KBM-7 (cell line): ENCODE results near the gene CHRM4.

ENCODE experiments used
- DNase-seq: peaks from one replicate; pipeline ENCODE4 v3.0.0-alpha.2; 2015
- in situ Hi-C: fragments of 300-500 bp; cut with MboI; formaldehyde crosslinking; loops from 2 replicates; pipeline ENCODE4 v1.14.3; 2020; ENCODE audit warnings: low sequenced_read_pairs, low pct_unique_long_range_greater_than_20kb, mixed read lengths

Gene CHRM4

DNA sequence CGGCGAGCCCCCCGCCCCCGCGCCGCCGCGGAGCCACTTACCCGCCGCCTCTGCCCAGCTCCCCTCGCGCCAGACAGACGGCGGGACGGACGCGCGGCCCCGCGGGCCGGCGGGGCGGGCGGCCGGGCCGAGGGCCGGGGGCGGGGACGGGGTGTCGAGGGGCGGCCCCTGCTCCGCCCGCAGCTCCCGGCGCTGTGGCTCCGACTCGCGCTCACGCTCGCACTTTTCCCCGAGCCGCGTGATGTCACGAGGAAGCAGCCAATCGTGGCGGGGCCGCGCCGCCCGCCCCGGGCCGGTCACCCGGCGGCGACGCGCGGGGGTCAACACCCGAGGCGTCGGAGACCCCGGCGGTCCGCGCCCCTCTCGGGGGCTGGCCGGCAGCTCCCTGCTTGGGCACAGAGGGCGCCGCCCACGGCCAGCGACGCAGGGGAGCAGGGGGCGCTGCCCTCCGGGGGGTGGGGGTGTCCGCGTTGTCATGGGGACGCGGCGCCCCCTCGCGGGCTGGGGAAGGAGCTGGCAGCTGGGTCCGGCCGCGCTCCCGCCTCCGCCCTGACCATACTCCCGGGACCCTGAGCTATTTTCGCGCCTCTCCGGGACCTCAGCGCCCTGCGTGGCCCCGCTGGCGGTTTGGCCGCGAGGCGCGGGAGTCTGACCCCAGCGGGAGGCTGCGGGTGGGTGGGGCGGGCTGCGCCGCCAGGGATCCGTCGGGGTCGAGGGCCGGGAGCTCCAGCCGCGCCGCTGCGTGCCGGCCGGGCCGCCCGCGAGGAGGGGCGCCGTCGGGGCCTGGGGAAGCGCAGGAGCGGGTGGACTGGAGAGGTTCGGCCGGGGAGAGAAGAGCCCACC is at the start of gene CHRM4:
TSS of gene CHRM4 (minus strand) at position 199 of the 843 bp plus-strand sequence. CDS start 5,219 bp downstream, outside the sequence.
- in situ Hi-C loops, result no loop called here
- DNase-seq, result peak; percentile 61

DNA sequence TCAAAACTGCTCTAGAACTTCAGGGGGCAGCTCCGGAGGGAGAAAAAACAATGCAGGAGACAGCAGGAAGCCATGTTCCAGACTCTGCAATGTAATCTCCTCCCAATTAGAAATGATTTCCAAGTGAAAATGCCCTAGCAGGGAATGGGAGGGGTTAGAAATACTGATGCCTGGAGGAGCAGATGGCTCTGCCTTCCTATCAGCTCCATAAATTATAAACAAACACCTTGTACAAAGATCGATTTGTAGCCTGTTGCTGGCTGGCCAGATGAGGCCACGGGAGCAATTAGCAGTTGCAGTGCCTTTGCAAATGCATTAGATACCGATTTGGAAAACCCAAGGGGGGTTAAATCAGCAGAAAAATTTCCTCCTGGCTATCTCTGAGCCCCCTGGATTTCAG is 46.6 kb upstream of the CHRM4 start:
- DNase-seq, result no peak

DNA sequence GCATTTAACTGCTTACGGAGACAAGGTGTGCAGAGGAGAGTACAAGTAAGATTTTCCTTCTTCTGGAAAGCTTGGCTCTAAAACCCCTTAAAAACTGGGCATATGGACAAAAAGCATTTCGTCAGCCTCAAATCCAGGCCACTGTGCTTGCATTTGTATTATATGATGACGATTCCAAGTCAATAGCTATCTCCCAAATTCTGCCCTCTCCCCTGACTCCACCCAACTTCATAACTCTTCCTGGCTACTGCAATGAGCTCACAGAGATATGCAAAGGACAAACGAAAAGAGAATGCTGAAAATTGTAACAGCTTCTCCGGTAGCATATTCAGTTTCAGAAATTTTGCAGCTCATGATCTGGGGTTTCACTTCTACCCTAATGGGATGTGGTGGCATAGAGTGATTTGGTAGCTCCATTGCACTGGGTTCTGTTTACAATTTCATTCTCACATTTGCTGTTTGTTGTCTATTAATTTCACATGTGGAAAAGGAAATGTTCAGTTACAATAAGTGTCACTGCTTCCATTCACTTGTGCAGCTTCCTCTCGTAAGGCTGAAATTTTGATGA is 45.6 kb upstream of the CHRM4 start:
- no peak for DNase-seq
- in situ Hi-C loops, result no loop called here

More for the DNA sequence above, 46.6 kb upstream of the CHRM4 start:
- in situ Hi-C loops, result no loop called here

DNA sequence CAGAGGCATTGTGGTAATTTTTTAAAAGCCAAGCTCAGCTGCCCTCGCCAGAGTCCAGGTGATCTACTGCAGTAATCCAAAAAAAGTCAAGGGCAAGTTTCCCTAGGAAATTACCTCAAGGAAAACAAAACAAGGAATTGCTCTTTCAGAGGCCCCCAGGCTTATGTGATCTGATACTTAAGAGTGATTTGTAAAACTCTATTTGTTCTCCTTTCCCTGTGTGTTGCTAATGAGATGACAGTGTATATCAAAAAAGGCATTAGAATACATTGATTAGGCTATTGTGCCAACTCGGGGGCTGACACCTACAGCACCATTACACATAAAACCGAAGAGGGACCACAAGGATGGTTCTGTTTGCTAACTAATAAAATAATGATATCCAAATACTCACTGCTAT is 44.5 kb upstream of the CHRM4 start:
- in situ Hi-C loops, result no loop called here

DNA sequence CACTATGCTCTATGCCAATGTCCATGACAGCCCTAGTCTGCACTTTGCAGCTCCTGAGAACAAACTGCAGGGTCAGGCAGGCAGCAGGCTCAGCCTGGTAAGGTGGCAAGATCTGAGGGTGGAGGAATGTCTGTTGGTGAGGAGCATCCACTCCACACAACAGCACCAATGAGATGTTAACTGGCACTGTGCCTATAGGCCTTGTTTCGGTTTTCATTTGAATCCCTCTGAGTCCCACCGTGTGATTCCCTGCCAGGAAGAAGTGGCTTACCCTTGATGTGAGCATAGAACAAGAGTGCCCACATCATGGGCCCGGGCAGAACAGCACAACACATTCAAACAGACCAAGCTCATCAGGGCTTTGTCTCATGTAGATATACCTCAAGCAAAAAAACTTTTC is 44.1 kb upstream of the CHRM4 start:
- in situ Hi-C loops, result no loop called here
- no peak for DNase-seq

More for the DNA sequence above, 44.5 kb upstream of the CHRM4 start:
- DNase-seq, result no peak

DNA sequence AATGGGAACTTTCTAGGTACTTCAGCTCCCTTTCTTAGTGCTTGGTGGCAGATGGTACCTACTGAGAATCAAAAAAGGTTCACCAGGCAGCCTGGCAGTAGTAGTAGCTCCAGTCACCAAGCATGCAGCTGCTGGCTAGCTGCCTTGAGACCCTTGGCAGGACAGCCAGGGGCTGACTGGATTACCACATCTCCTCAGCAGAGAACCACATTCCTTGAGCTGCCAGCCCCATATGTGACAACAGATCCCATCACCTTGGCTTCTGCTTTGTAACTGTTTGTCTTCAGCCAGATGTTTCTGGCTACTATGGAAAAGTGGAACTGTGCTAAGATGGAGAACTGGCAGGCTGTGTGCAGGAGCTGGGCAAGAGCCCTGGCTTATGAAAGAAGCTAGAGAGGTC is 39.6 kb upstream of the CHRM4 start:
- in situ Hi-C loops, result no loop called here
- no peak for DNase-seq

DNA sequence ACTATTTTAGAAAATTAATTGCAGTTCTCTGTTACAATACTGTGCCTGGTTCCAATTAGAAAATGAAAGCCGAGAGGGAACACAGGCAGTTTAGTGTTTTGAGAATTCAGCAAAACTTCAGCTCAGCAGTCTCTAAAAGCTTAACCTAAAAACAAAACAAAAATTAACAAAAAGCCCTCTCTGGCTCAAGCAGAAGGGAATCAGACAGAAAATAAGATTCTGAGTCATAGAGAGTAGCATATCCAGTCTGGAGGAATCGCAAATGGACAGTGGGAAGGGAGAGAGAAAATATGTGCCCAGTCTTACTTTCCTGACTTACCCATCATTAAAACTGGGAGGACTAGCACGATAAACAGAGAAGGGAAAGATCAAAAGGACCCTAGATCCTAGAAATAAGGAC is 38.1 kb upstream of the CHRM4 start:
- DNase-seq, result no peak
- in situ Hi-C loops, result no loop called here

DNA sequence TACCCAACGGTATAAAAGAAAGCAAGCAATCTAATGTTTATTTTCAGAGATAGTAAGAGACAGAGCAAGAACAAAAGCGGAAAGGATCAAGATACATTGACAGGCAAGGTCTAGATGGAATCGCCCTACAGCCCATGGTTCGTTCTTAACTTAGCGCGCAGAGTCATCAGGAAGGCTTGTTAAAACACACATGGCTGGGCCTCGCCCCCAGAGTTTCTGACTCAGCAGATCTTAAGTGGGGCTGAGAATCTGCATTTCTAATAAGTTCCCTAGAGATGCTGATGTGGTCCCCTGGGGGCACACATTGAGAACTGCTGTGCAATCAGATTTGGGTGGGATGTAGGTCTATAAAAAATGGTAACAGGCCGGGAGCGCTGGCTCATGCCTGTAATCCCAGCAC is 35.8 kb upstream of the CHRM4 start:
- DNase-seq, result no peak
- in situ Hi-C loops, result no loop called here

DNA sequence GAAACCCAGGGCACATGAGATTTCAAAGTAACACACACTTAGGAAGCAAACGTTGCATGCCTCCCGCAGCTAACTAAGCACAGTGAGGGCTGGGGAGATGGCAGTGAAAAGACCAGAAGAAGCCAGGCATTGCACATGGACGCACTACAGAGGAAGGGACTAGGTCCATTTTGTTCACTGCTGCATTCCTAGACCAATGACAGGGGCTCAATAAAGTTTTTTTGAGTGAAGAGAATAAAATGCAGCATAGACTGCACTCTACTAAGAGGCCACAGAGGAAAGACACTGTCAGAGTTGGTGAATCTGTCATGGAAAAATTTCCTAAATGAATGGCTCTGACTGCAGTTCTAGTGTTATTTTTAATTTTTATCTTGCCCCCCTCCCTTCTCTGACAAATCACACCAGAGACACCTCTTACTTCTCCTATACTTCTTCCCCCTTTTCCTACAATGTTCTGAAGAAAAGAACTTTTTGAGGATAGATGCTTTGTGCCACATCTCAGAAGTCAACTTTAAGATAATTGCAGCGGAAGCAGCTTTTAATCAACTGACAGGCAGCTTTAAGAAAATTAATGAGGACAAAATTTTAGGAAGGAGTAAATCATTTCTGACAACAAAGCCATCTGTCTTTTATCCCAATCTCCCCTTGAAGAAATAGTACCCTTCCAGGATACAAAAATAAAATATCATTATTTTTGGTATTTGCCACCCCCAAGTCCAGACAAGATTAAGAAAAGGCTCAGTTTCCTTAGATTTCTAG is 34.8 kb upstream of the CHRM4 start:
- in situ Hi-C loops, result no loop called here

DNA sequence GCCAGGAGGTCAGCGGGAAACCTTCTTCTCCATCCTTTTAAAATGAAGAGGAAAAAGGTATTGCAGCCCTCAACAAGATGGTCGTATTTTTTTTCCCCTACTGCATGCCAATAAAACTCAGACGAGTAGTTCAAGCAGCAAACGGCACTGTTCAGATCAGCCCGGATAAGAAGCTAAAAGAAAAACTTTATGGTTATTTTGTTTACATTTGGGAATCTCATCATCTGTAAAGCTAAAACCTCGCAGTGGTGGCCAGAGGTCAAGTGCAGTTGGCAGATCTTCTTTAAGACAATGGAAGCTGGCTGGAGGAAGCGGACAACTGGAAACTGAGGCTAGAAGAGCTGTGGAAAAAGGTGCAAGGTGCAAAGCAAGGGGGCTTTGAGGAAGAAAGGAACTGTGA is 31.0 kb upstream of the CHRM4 start:
- in situ Hi-C loops, result no loop called here
- DNase-seq, result no peak

More for the DNA sequence above, 34.8 kb upstream of the CHRM4 start:
- DNase-seq, result no peak

DNA sequence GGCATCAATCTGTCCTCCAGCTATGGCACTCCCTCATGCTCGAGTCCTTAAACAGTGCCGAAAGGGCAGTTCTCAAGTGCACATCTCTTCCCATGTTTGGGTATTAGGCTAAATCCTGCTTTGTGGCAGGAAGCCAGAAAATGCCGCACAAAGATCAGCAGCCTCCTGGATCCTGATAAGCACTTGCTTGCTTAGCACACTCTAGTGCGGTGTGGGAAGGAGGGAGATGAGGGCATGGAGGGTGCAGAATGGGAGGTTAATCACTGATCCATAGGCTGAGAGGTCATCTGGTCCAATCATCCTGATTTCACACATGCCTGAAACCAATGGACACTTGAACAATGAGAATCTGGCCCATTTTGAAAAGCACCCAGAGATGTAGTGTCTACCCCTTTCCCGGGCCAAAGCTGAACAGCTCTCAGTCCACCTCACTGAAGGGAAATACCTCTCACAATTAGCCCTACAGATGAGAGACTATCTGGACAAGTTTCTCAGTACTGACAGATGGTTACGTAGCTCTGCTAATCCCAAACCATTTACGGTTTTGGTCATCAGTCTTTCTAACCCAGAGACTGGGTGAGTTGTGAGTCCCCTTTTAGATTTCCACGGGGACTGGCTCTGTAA is 29.8 kb upstream of the CHRM4 start:
- in situ Hi-C loops, result no loop called here
- no peak for DNase-seq

DNA sequence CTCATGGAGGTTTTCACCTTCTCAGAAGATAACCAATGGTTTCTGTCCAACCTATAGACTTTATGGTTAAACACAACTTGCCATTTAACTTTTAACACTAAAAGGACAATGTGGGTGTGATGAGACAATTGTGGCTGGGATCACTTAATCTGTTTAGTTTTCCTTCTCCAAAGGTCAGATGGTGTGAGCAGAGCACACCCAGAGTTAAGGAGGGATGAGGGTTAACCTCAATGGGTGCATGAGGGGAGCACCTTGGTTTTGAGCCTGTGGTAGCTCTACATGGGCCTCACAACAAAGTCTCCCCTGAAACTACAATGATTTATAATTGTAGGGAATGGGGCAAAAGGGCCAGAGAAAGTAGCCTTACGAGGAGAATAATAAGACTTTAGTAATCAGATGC is 28.9 kb upstream of the CHRM4 start:
- in situ Hi-C loops, result no loop called here
- DNase-seq, result no peak

DNA sequence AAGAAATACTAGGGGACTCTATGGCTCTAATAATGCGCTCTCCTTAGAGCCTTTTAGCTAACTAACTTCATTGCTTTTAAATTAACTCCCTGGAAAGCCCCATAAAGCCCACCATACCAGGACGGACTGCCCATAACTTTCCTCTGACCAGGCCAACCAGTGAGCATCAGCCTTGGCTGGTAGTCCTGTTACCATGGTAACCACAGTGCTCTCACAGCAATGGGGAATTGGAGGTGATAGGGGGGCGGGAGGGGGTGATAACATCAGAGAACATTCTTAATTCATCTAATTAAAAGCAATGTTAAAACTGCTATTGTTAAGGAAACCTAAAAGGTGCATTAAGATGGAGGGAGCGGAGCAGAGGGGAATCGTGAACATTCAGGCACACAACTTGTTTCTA is 27.2 kb upstream of the CHRM4 start:
- in situ Hi-C loops, result no loop called here
- DNase-seq, result no peak

DNA sequence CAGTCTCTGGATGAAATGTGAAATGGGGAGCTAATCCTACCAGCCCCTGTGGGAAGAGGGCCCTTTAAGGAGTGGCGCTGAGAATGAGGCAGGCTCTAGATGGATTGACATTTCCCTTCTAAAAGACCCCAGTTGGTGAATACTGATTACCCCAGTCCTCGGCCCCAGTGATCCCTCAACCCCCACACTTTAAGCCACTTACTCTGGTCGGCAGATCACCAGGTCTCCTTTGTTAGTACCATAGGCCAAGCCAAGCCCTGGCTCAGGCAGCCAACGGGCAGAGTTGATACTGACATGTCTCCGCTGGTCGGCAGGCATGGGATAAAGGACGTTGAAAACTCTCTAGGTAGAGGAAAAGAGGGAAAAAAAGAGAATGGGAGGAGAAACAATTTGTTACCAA is 26.1 kb upstream of the CHRM4 start:
- DNase-seq, result no peak
- in situ Hi-C loops, result no loop called here

DNA sequence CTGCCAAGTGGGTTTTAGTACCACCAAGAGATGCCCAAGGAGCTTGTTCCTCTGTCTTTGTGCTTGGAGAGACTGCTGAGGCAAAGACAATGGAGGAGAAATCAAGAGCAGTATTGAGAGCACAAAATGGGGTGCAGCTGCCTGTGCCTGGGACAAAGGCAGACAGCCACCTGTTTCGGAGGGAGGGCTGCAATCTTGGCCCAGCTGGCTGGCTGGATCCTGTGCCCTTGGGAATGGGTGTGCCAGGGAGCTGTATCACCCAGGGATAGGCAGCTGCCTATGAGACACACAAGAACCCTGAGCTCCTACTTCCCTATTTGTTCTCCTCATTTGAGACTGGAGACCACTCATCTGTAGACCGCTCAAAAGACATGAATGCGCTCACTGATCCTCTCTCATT is 23.3 kb upstream of the CHRM4 start:
- in situ Hi-C loops, result no loop called here
- DNase-seq, result no peak

DNA sequence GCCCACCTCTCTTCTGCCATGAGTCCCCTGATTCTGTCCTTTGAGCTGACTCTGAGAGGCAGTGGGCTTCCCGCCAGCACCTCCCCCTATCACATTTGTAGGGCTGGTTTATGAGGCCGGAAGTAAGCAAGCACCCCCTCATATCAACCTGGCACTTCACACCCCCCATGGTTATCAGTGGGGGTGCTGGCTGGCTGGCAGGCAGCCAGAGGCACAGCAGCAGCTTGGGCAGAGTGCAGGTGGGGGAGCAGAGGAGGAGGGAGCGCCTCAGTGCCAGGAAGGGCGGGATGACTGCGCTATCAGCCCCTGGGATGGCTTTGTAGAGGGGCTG is 22.9 kb upstream of the CHRM4 start:
- DNase-seq, result no peak
- in situ Hi-C loops, result no loop called here

DNA sequence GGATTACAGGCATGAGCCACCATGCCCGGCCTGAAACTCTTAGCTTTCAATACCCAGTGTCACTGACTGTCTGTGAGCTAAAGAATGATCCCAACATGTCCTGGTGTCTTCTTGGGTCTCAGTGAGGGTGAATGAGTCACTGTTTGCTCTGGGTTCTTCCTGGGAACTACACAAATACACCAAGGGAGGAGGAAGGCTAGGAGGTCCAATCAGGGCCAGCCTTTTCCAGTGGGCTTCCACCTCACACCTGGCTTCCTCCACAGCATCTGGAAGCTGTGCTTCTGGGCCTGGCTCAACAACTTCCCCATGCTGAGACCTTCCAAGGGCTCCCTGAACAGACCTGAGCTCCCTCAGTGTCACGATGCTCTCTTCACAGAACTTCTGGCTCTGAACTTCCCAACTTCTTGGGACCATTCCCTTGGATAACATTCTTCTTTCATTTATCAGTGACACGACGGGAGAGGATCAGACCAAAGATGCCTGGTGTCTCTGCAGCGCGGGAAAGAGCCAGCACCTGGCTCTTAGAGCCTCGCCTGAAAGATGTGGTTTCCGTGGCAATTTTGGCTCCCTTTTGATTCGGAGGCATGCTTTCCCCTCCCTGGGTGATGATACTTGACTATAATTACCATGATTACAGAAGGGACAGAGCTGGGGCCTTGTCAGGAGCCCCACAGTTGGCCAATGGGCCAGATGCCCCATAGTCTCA is 22.3 kb upstream of the CHRM4 start:
- no peak for DNase-seq
- in situ Hi-C loops, result no loop called here

DNA sequence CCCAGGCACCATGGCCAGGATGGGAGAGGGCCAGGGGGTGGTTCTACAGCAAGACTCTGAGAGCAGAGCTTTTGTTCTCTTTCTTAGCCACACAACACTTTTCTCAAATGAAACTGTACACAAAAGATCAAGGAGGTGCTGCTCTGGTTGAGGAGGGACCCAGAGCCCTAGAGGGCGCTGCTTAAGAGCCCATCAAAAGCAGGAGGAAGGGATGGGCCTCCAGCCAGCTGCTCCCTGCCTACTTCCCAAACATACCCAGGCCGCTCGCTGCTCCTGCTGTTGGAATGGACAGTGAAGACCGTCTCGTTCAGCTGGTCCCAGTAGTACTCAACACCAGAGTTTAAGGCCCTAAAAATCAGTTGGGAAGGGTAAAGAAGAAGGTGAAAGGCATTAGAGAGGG is 18.4 kb upstream of the CHRM4 start:
- in situ Hi-C loops, result no loop called here

DNA sequence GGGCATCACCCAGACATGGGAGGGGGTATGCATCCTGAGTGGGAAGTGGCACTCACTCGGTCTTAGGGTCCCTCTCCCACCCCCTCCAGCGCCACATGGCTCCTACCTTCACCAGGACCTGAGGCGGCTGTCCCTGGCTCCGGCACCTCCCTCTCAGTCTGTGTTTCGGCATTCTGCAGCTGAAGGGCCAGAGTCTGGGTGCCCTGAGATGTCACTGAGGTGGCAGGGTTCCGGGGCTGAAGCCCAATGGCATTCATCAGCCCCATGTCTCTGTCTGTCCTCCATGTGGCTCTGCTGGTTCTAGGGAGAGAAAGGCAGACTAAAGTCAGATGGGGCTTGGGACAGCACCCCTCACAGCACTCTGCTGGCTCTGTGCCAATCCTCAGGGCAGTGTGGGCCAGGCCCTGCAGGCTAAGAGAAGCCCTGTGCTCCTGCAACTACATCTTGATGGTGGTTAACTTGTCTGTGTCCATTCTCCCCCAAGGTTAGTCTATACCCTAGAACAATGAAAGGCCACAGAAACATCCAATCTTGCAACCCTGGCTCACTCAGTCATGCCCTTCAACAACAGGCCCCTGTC is 16.9 kb upstream of the CHRM4 start:
- DNase-seq, result no peak
- in situ Hi-C loops, result no loop called here

More for the DNA sequence above, 18.4 kb upstream of the CHRM4 start:
- no peak for DNase-seq
